K562 (cell line): ENCODE measurements around the gene ARHGDIB. TPM values are rescaled to one million over a fixed set of nuclear protein-coding genes. Genes with fewer than 3 reads are reported as not detected.

Experiments used
- ATAC-seq: fragments of 200-7000 bp; cut with Tn5 transposase; 3 replicates; pipeline ENCODE4 v1.9.1; 2020; ENCODE audit warnings: moderate library complexity
- BruUV-seq: library from RNA; stranded (reverse); fragments of 400-500 nt; replicated peaks from 2 replicates; lab custom pipeline; 2021; lab: Mats Ljungman, UMichigan
- CTCF ChIA-PET: fragments of 300-600 bp; formaldehyde crosslinking; extraction: SDS; loops from one replicate; lab custom pipeline; 2021; ENCODE audit warnings: low intra/inter-chr PET ratio; lab: Yijun Ruan, JAX
- POLR2A ChIA-PET: fragments of 300-600, 350-650 bp; sonication (Branson Sonifier 250); formaldehyde crosslinking; extraction: SDS; loops from one replicate; lab custom pipeline; 2021; ENCODE audit warnings: antibody characterized with exemption, inconsistent platforms; lab: Yijun Ruan, JAX
- DNase-seq, 4 experiments: peaks; one replicate each; pipeline versions ENCODE4 v3.0.0 to v3.0.0-alpha.2; 2011 to 2018; ENCODE audit warnings: low spot score in 3 of 4, mixed read lengths in 3 of 4; ENCODE audit errors: extremely low read depth in 1 of 4
- FAIRE-seq: peaks from 2 replicates; lab custom pipeline; 2011; peaks lifted over from hg19 to GRCh38; lab: Jason Lieb, UNC
- H2AFZ ChIP-seq: 2 replicates; pipeline ENCODE4 v1.6.0; 2011; ENCODE audit warnings: low read depth, low read length, control low read depth, inconsistent platforms
- H3K27ac ChIP-seq: fragments of 200-600 bp; 3 replicates; pipeline ENCODE4 v1.8.0; 2011; ENCODE audit warnings: low read depth, mild to moderate bottlenecking, control low read depth, inconsistent platforms, low read length, moderate library complexity, mixed read lengths; ENCODE audit errors: extremely low read depth
- H3K27me3 ChIP-seq, 2 experiments: fragments of 300-600 bp in 1 of 2; 2 replicates in 1 of 2; 3 replicates in 1 of 2; pipeline versions ENCODE4 v1.6.0 to v1.8.0; 2011; ENCODE audit warnings: inconsistent platforms in 2 of 2, low read length in 2 of 2, mild to moderate bottlenecking in 1 of 2, mixed read lengths in 1 of 2, moderate library complexity in 1 of 2; ENCODE audit not compliant: control insufficient read depth in 2 of 2, insufficient read depth in 2 of 2
- H3K36me3 ChIP-seq: fragments of 300-600 bp; 3 replicates; pipeline ENCODE4 v1.8.0; 2011; ENCODE audit warnings: mild to moderate bottlenecking, low read length, inconsistent platforms; ENCODE audit not compliant: control insufficient read depth, insufficient read depth
- H3K4me1 ChIP-seq, 2 experiments: fragments of 200-600 bp in 1 of 2; replicated peaks in 1 of 2; 2 replicates in 1 of 2; 3 replicates in 1 of 2; pipeline versions ENCODE4 v1.5.1 to v1.8.0; 2011; ENCODE audit warnings: inconsistent platforms in 2 of 2, low read length in 2 of 2, mild to moderate bottlenecking in 1 of 2, mixed read lengths in 1 of 2, moderate library complexity in 1 of 2; ENCODE audit not compliant: control insufficient read depth in 2 of 2, insufficient read depth in 2 of 2
- H3K4me2 ChIP-seq: 2 replicates; pipeline ENCODE4 v1.6.1; 2011; ENCODE audit warnings: low read length, control low read depth, inconsistent platforms, mixed read lengths; ENCODE audit not compliant: insufficient read depth
- H3K4me3 ChIP-seq: fragments of 200-600 bp; sonication (generic), shearing (Covaris generic); 2 replicates; pipeline ENCODE4 v1.5.1; 2016; ENCODE audit warnings: control low read depth, inconsistent platforms
- H3K79me2 ChIP-seq: fragments of 200-600 bp; 3 replicates; pipeline ENCODE4 v1.8.0; 2011; ENCODE audit warnings: low read length, inconsistent platforms; ENCODE audit not compliant: control insufficient read depth, insufficient read depth
- H3K9ac ChIP-seq, 2 experiments: 2 replicates each; pipeline versions ENCODE4 v1.6.0 to v1.6.1; 2011; ENCODE audit warnings: low read depth in 2 of 2, low read length in 2 of 2, control low read depth in 1 of 2, inconsistent platforms in 1 of 2, mild to moderate bottlenecking in 1 of 2, mixed read lengths in 1 of 2; ENCODE audit not compliant: insufficient read depth in 1 of 2
- H3K9me1 ChIP-seq: one replicate; pipeline ENCODE4 v1.6.0; 2011; ENCODE audit warnings: inconsistent platforms, mild to moderate bottlenecking, low read length, moderate library complexity; ENCODE audit not compliant: control insufficient read depth, insufficient read depth
- H3K9me3 ChIP-seq: replicated peaks from 2 replicates; pipeline ENCODE4 v1.5.1; 2011; ENCODE audit warnings: low read depth, low read length, inconsistent platforms; ENCODE audit not compliant: control insufficient read depth, insufficient read depth
- H4K20me1 ChIP-seq: replicated peaks from 2 replicates; pipeline ENCODE4 v1.6.1; 2011; ENCODE audit warnings: low read length, inconsistent platforms, mixed read lengths; ENCODE audit not compliant: control insufficient read depth, insufficient read depth
- ETV1 ChIP-seq: fragments of 450-650 bp; conservative IDR thresholded peaks from 2 replicates; pipeline ENCODE4 v1.6.1; 2016; ENCODE audit warnings: missing genetic modification characterization, control low read depth, low read depth, missing compliant biosample characterization
- FOSL1 ChIP-seq: fragments of 200-800 bp; sonication (Bioruptor generic); conservative IDR thresholded peaks from 2 replicates; pipeline ENCODE4 v1.6.1; 2016; ENCODE audit warnings: missing genetic modification characterization, missing compliant biosample characterization
- MCM5 ChIP-seq: fragments of 450-650 bp; IDR thresholded peaks from 2 replicates; pipeline ENCODE4 v1.6.1; 2016; ENCODE audit warnings: low read depth
- NR2F6 ChIP-seq: fragments of 450-650 bp; formaldehyde crosslinking; IDR thresholded peaks from 2 replicates; pipeline ENCODE4 v1.4.0; 2020; ENCODE audit warnings: mild to moderate bottlenecking
- RBM34 ChIP-seq: fragments of 200-400 bp; formaldehyde crosslinking; IDR thresholded peaks from 2 replicates; pipeline ENCODE4 v1.6.1; 2018; ENCODE audit warnings: low read length, borderline replicate concordance; ENCODE audit not compliant: insufficient read depth
- ZNF668 ChIP-seq: fragments of 250-450 bp; sonication (Bioruptor Pico); IDR thresholded peaks from 2 replicates; pipeline ENCODE4 v1.8.0; 2022; ENCODE audit warnings: mild to moderate bottlenecking, inconsistent platforms
- ZNF76 ChIP-seq: fragments of 250-450 bp; sonication (Bioruptor Pico); IDR thresholded peaks from 2 replicates; pipeline ENCODE4 v1.4.0; 2020; ENCODE audit warnings: mild to moderate bottlenecking, moderate library complexity, borderline replicate concordance
- WGBS: fragments of 100-300 bp; shearing (Covaris generic); methylation state at CpG from one replicate; pipeline ENCODE4 v1.1.6; 2016; ENCODE audit warnings: low coverage, mixed read lengths; ENCODE audit not compliant: insufficient coverage; ENCODE audit errors: missing lambda C conversion rate; 5-methylcytosine and 5-hydroxymethylcytosine counted together
- in situ Hi-C: fragments of 300-500 bp; cut with MboI; formaldehyde crosslinking; loops from 4 replicates; pipeline ENCODE4 v1.15.0; 2018; ENCODE audit warnings: inconsistent platforms, mixed read lengths
- intact Hi-C: fragments of 100-400 bp; cut with micrococcal nuclease; formaldehyde crosslinking; loops from 2 replicates; pipeline ENCODE4 v1.14.2; 2022
- polyA plus RNA-seq, 8 experiments: library from polyadenylated mRNA; depleted of rRNA in 4 of 8; stranded (reverse) in 5 of 8; unstranded in 3 of 8; fragments of >200 nt; fragmentation: Nextera tagmentation in 2 of 8; fragmentation: Illumina TruSeq in 1 of 8; extraction: Ambion mirVana in 2 of 8; extraction: Trizol in 1 of 8; gene quantifications; 2 replicates each; pipeline versions ENCODE4 v1.2.1 to v1.2.3, GENCODE V29; 2011 to 2014; ENCODE audit warnings: inconsistent platforms in 1 of 8, missing spikeins in 1 of 8
- total RNA-seq, 7 experiments: library from RNA; depleted of rRNA in 6 of 7; stranded (reverse); fragments of >200 nt in 6 of 7; fragmentation: Illumina TruSeq in 2 of 7; extraction: Trizol in 2 of 7; gene quantifications; 2 replicates each; pipeline versions ENCODE4 v1.2.1 to v1.2.3, GENCODE V29; 2011 to 2021; ENCODE audit warnings: low replicate concordance in 1 of 7
- TF ChIP-seq, protein P1 (sequence below): fragments of 250-450 bp; sonication (Bioruptor Pico); IDR thresholded peaks from 2 replicates; pipeline ENCODE4 v1.8.0; 2021; ENCODE audit warnings: moderate library complexity, mild to moderate bottlenecking, inconsistent platforms

Gene ARHGDIB
- total and polyA plus RNA-seq, 9 of the 15 experiments (the other 6 are each of a cell fraction or from before 2014, with no cell fraction given) = 9.5 to 204 (median 116) TPM

DNA sequence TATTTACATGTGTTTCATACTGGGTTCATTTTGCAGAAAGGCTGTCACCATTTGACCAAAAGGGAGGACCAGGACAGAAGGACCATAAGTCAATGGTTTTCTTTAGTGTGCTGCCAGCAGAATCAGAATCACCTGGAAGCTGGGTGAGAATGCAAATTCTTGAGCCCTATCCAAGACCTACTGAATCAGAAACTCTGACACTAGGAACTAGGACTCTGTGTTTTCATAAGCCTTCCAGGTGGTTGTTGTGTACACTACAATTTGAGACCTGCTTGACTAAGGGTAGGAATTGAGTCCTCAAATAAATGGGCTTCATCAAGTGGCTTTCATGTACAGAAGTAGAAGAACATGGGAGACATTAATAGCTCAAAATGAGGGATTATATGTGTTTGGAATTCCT is 43.7 kb upstream of the ARHGDIB start (continued):
- TF ChIP-seq ETV1 (tag) = no peak
- no peak for TF ChIP-seq RBM34
- TF ChIP-seq NR2F6 = no peak

DNA sequence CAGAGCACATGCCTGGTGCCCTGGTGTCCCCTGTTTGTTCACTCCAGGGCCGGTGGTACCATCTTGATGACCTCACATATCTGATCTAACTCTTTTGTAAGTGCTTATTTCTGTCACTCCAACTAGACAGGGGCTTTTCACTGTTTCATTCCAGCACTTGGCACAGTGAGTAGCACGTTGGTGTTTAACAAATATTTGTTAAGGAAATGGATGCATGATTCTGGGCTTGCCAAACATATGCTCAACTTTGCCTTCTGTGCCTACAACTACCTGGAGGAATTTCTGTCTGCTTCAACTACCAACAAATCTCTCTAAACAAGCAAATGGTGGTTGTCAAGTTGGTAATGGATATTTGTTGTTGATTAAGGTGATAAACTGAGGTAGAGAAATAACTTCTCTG is 43.0 kb upstream of the ARHGDIB start:
- BruUV-seq = no TSS peak
- ATAC-seq = no peak
- TF ChIP-seq ZNF76 (CRISPR knock-in tag) (no peak), ZNF668 (CRISPR knock-in tag) (no peak), MCM5 (no peak), FOSL1 (no peak)
- TF ChIP-seq, protein P1, sequence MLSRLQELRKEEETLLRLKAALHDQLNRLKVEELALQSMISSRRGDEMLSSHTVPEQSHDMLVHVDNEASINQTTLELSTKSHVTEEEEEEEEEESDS (CRISPR knock-in tag) = no peak
- no peak overlapping the region for H3K4me3 ChIP-seq
- no peak for FAIRE-seq
- ChIA-PET POLR2A (no interaction called here), CTCF (interaction anchor here (0.6 kb wide), 1 partner anchor 8 kb away, joined by 3 read pairs; no protein-coding TSS in a partner anchor)
- H3K4me1 ChIP-seq = no peaks in the 10 kb centered on the region
- H4K20me1 ChIP-seq = no peaks in the 10 kb centered on the region
- H3K36me3 ChIP-seq = no peaks in the 10 kb centered on the region
- H3K79me2 ChIP-seq = no peaks in the 10 kb centered on the region
- H3K9ac ChIP-seq = no peak overlapping the region
- no peak overlapping the region for H3K27ac ChIP-seq
- H3K27me3 ChIP-seq = 0 out of 5 replicates have a peak, but pooled peaks cover 0 to 4% of the 10 kb centered on the region in 2 experiments
- intact Hi-C loops (loop anchor here (10.0 kb wide), 1 partner anchor 260 kb away; no protein-coding TSS in a partner anchor), in situ Hi-C loops (no loop called here)
- H3K9me3 ChIP-seq = no peaks in the 10 kb centered on the region
- no peaks in the 10 kb centered on the region for H3K9me1 ChIP-seq
- WGBS = 0% methylated on average over 2 of the region's 2 CpGs
- no peak overlapping the region for H3K4me2 ChIP-seq
- no peak for DNase-seq
- no peak overlapping the region for H2AFZ ChIP-seq
